NK-92 treated with Interleukin-12 subunit alpha and Interleukin-12 subunit beta, amount 100 ng/mL, for 24 hours (cell line): ENCODE data around the gene NLRC5.
"Not testable (repeated sequence)": the region's sequence is repeated elsewhere in the genome, so short reads cannot be mapped to it uniquely, and the experiment has no call there.

Experiments used
- DNase-seq: peaks from one replicate; lab custom pipeline; 2025; lab: John Stamatoyannopoulos, UW

NLRC5 gene

GRCh38 chr16:56960681-56961281 lies 28.6 kb upstream of the NLRC5 start:
- no peak for DNase-seq

GRCh38 chr16:56961386-56961785 lies 28.0 kb upstream of the NLRC5 start:
- no peak for DNase-seq

- no peak for DNase-seq
Measured at GRCh38 chr16:56961851-56962281, 27.5 kb upstream of the NLRC5 start, which contains the start of gene CETP. CETP (plus strand) TSS chr16:56961950; CDS start chr16:56961980, 30 bp downstream.

GRCh38 chr16:56964243-56965148 lies 24.9 kb upstream of the NLRC5 start:
- DNase-seq, result peak; percentile 75

- DNase-seq, result no peak
Measured at GRCh38 chr16:56965149-56966092, 23.9 kb upstream of the NLRC5 start.

- DNase-seq, result no peak
Measured at GRCh38 chr16:56966093-56966475, 23.3 kb upstream of the NLRC5 start.

- DNase-seq, result no peak
Measured at GRCh38 chr16:56967733-56968132, 21.6 kb upstream of the NLRC5 start.

GRCh38 chr16:56969769-56970168 lies 19.6 kb upstream of the NLRC5 start:
- DNase-seq, result no peak

GRCh38 chr16:56970934-56971767 lies 18.2 kb upstream of the NLRC5 start:
- DNase-seq, result no peak

GRCh38 chr16:56971768-56972043 lies 17.7 kb upstream of the NLRC5 start:
- DNase-seq, result no peak

- no peak for DNase-seq
Measured at GRCh38 chr16:56972403-56973293, 16.7 kb upstream of the NLRC5 start.

- DNase-seq, result no peak
Measured at GRCh38 chr16:56973294-56973689, 16.1 kb upstream of the NLRC5 start.

GRCh38 chr16:56973899-56974298 lies 15.5 kb upstream of the NLRC5 start:
- not testable (repeated sequence) for DNase-seq

- no peak for DNase-seq
Measured at GRCh38 chr16:56974549-56975300, 14.6 kb upstream of the NLRC5 start.

GRCh38 chr16:56975714-56976113 lies 13.6 kb upstream of the NLRC5 start:
- DNase-seq, result no peak

- DNase-seq, result no peak
Measured at GRCh38 chr16:56977216-56977615, 12.1 kb upstream of the NLRC5 start.

GRCh38 chr16:56977823-56978430 lies 11.4 kb upstream of the NLRC5 start:
- DNase-seq, result no peak

GRCh38 chr16:56980201-56980535 lies 9.2 kb upstream of the NLRC5 start:
- no peak for DNase-seq
